HepG2 (cell line): ENCODE data around the gene FNDC3A. TPM values are rescaled to one million over a fixed set of nuclear protein-coding genes. Genes with fewer than 3 reads are reported as not detected.
A peak's percentile ranks its signal among the peaks of the same experiment; 100 is the strongest.

Experiments used
- ATAC-seq: fragments of 200-7000 bp; cut with Tn5 transposase; 3 replicates; pipeline ENCODE4 v1.9.1; 2020; ENCODE audit warnings: mild to moderate bottlenecking, moderate library complexity
- BruUV-seq: library from RNA; stranded (reverse); fragments of 400-500 nt; replicated peaks from 2 replicates; lab custom pipeline; 2021; lab: Mats Ljungman, UMichigan
- CTCF ChIA-PET: fragments of 300-600 bp; formaldehyde crosslinking; extraction: SDS; loops from one replicate; lab custom pipeline; 2021; ENCODE audit warnings: low total read pairs, inconsistent platforms, low intra/inter-chr PET ratio; lab: Yijun Ruan, JAX
- POLR2A ChIA-PET: fragments of 350-600 bp; sonication (Branson Sonifier 250); formaldehyde crosslinking; loops from one replicate; lab custom pipeline; 2020; ENCODE audit warnings: antibody characterized with exemption, inconsistent platforms; lab: Yijun Ruan, JAX
- DNase-seq: peaks from one replicate; pipeline ENCODE4 v3.0.0-alpha.2; 2015; ENCODE audit warnings: low spot score
- FAIRE-seq: peaks from 3 replicates; lab custom pipeline; 2011; peaks lifted over from hg19 to GRCh38; lab: Jason Lieb, UNC
- H2AFZ ChIP-seq: one replicate; pipeline ENCODE4 v1.6.1; 2011; ENCODE audit warnings: low read length, inconsistent platforms
- H3K27ac ChIP-seq: fragments of 300-600 bp; 3 replicates; pipeline ENCODE4 v1.8.0; 2011; ENCODE audit warnings: mixed run types, mild to moderate bottlenecking, mixed read lengths, low read length, inconsistent platforms; ENCODE audit not compliant: insufficient read depth; ENCODE audit errors: extremely low read length
- H3K27me3 ChIP-seq, 2 experiments: fragments of 200-600 bp in 1 of 2; 2 replicates in 1 of 2; 3 replicates in 1 of 2; pipeline versions ENCODE4 v1.6.0 to v1.8.0; 2011; ENCODE audit warnings: low read length in 2 of 2, mild to moderate bottlenecking in 2 of 2, moderate library complexity in 2 of 2, inconsistent platforms in 1 of 2; ENCODE audit not compliant: insufficient read depth in 2 of 2, control insufficient read depth in 1 of 2
- H3K36me3 ChIP-seq, 2 experiments: fragments of 200-600 bp in 1 of 2; replicated peaks in 1 of 2; 2 replicates in 1 of 2; 3 replicates in 1 of 2; pipeline versions ENCODE4 v1.5.1 to v1.8.0; 2011; ENCODE audit warnings: low read length in 2 of 2, inconsistent platforms in 1 of 2; ENCODE audit not compliant: insufficient read depth in 2 of 2, control insufficient read depth in 1 of 2
- H3K4me1 ChIP-seq: 2 replicates; pipeline ENCODE4 v1.5.1; 2012; ENCODE audit warnings: low read length, inconsistent platforms; ENCODE audit not compliant: insufficient read depth
- H3K4me2 ChIP-seq: 2 replicates; pipeline ENCODE4 v1.6.0; 2011; ENCODE audit warnings: low read depth, low read length, inconsistent platforms
- H3K4me3 ChIP-seq, 3 experiments: fragments of 200-600 bp in 1 of 3; sonication (generic), shearing (Covaris generic) in 1 of 3; replicated peaks in 1 of 3; 2 replicates each; pipeline ENCODE4 v1.5.1; 2011 to 2016; ENCODE audit warnings: low read length in 3 of 3, inconsistent platforms in 2 of 3, low read depth in 2 of 3, mild to moderate bottlenecking in 2 of 3, control low read depth in 1 of 3, mixed read lengths in 1 of 3; ENCODE audit not compliant: insufficient read depth in 1 of 3
- H3K79me2 ChIP-seq: one replicate; pipeline ENCODE4 v1.6.1; 2011; ENCODE audit warnings: low read length, inconsistent platforms; ENCODE audit not compliant: insufficient read depth
- H3K9ac ChIP-seq: 2 replicates; pipeline ENCODE4 v1.6.0; 2011; ENCODE audit warnings: mild to moderate bottlenecking, low read depth, low read length, inconsistent platforms; ENCODE audit not compliant: insufficient read depth
- H3K9me3 ChIP-seq: 2 replicates; pipeline ENCODE4 v1.5.1; 2012; ENCODE audit warnings: mild to moderate bottlenecking, low read length
- H4K20me1 ChIP-seq: 2 replicates; pipeline ENCODE4 v1.6.0; 2011; ENCODE audit warnings: inconsistent platforms, mild to moderate bottlenecking, low read length, moderate library complexity; ENCODE audit not compliant: insufficient read depth
- CBX2 ChIP-seq, 2 experiments: fragments of 200-600 bp in 1 of 2; sonication (generic); formaldehyde crosslinking in 1 of 2; IDR thresholded peaks; 2 replicates each; pipeline versions ENCODE4 v1.7.0 to v1.8.1; 2018 to 2022; ENCODE audit warnings: low read depth in 2 of 2, low read length in 1 of 2, mild to moderate bottlenecking in 1 of 2, missing genetic modification reagents in 1 of 2
- DZIP1 ChIP-seq: sonication (generic); formaldehyde crosslinking; IDR thresholded peaks from 2 replicates; pipeline ENCODE4 v1.5.0; 2020; ENCODE audit warnings: mild to moderate bottlenecking, missing genetic modification reagents
- FOXO4 ChIP-seq: sonication (generic); formaldehyde crosslinking; conservative IDR thresholded peaks from 2 replicates; pipeline ENCODE4 v1.8.1; 2023; ENCODE audit warnings: missing genetic modification reagents
- MEIS1 ChIP-seq: sonication (generic); formaldehyde crosslinking; IDR thresholded peaks from 2 replicates; pipeline ENCODE4 v1.9.0; 2021; ENCODE audit warnings: mild to moderate bottlenecking, missing genetic modification reagents, moderate library complexity, borderline replicate concordance
- ZFY ChIP-seq: sonication (generic); formaldehyde crosslinking; IDR thresholded peaks from 2 replicates; pipeline ENCODE4 v1.4.0; 2020; ENCODE audit warnings: missing genetic modification reagents
- ZNF138 ChIP-seq: sonication (generic); formaldehyde crosslinking; IDR thresholded peaks from 2 replicates; pipeline ENCODE4 v1.5.0; 2020; ENCODE audit warnings: mild to moderate bottlenecking, low read depth, missing genetic modification reagents
- ZNF687 ChIP-seq: sonication (generic); formaldehyde crosslinking; IDR thresholded peaks from 2 replicates; pipeline ENCODE4 v1.5.1; 2020; ENCODE audit warnings: mild to moderate bottlenecking, missing genetic modification reagents, moderate library complexity
- WGBS: methylation state at CpG from one replicate; pipeline ENCODE4 v1.1.6; 2017; ENCODE audit warnings: low lambda C conversion rate; 5-methylcytosine and 5-hydroxymethylcytosine counted together
- in situ Hi-C: cut with HindIII; loops from 2 replicates; pipeline ENCODE4 v1.10.0; 2017; ENCODE audit warnings: low pct_unique_long_range_greater_than_20kb; ENCODE audit not compliant: extremely low pct_ligation_motif_present
- intact Hi-C: fragments of 100-400 bp; cut with micrococcal nuclease; formaldehyde crosslinking; loops from one replicate; pipeline ENCODE4 v1.10.0; 2022; ENCODE audit not compliant: unreplicated experiment
- polyA plus RNA-seq, 8 experiments: library from polyadenylated mRNA; depleted of rRNA in 3 of 8; stranded (reverse) in 7 of 8; unstranded in 1 of 8; fragments of >200 nt; fragmentation: Illumina TruSeq in 4 of 8; extraction: Trizol in 4 of 8; gene quantifications; 2 replicates each; pipeline versions ENCODE4 v1.2.1 to v1.2.3, GENCODE V29; 2011 to 2016; ENCODE audit warnings: low read depth in 4 of 8, missing spikeins in 1 of 8, mixed read lengths in 1 of 8; ENCODE audit not compliant: insufficient read depth in 1 of 8
- total RNA-seq, 5 experiments: library from RNA; depleted of rRNA; stranded (reverse); fragments of >200 nt; fragmentation: Illumina TruSeq; extraction: Trizol; gene quantifications; 2 replicates each; pipeline ENCODE4 v1.2.3, GENCODE V29; 2016; ENCODE audit warnings: low read depth in 1 of 5

FNDC3A gene
- total and polyA plus RNA-seq, 2 of the 13 experiments (the other 11 are each of a cell fraction or from before 2014, with no cell fraction given), result 36.7 to 39.3 TPM

- no peak for TF ChIP-seq DZIP1 (CRISPR knock-in tag)
- peak; percentile 85; the same call in 1 of the 2 replicates for TF ChIP-seq ZNF138 (CRISPR knock-in tag)
- peak; percentile 79 for TF ChIP-seq ZFY (CRISPR knock-in tag)
Measured at GRCh38 chr13:49220036-49220855, 244.5 kb downstream of the FNDC3A start, which contains the start of gene MLNR (continued).

DNA sequence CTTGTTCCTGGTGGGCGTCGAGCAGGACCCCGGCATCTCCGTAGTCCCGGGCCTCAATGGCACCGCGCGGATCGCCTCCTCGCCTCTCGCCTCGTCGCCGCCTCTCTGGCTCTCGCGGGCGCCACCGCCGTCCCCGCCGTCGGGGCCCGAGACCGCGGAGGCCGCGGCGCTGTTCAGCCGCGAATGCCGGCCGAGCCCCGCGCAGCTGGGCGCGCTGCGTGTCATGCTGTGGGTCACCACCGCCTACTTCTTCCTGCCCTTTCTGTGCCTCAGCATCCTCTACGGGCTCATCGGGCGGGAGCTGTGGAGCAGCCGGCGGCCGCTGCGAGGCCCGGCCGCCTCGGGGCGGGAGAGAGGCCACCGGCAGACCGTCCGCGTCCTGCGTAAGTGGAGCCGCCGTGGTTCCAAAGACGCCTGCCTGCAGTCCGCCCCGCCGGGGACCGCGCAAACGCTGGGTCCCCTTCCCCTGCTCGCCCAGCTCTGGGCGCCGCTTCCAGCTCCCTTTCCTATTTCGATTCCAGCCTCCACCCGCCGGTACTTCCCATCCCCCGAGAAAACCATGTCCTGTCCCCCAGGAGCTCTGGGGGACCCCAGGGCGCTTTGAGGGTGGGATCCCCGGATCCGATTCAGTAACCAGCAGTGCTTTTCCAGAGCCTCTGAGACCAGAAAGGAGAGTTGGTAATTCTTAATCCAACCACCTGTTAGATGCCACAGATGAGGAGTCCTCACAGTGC is 245.3 kb downstream of the FNDC3A start:
- Histone ChIP-seq H3K4me2 (no peak overlapping the region), H3K36me3 (no peaks in the 10 kb centered on the region), H3K9ac (no peak overlapping the region), H3K9me3 (no peaks in the 10 kb centered on the region), H3K4me3 (peak overlapping the region in 1 of 3 experiments; percentile 72; a peak in 2 of 6 replicates), H2AFZ (no peak overlapping the region), H3K27me3 (no peaks in the 10 kb centered on the region; a peak in 1 of 5 replicates), H3K79me2 (no peaks in the 10 kb centered on the region), H3K27ac (no peak overlapping the region), H3K4me1 (peaks cover 24% of the 10 kb centered on the region), H4K20me1 (no peaks in the 10 kb centered on the region)
- intact Hi-C loops (no loop called here), in situ Hi-C loops (no loop called here)
- ChIA-PET POLR2A (no interaction called here), CTCF (no interaction called here)
- no TSS peak for BruUV-seq
- ATAC-seq (no peak), DNase-seq (no peak), FAIRE-seq (no peak)
- 96% methylated on average over 55 of the region's 73 CpGs for WGBS
- no peak for TF ChIP-seq CBX2 (IDR thresholded peaks at IDR 0.05; ENCODE audit: low read depth, low read length)
- no peak for TF ChIP-seq CBX2 (CRISPR knock-in tag; IDR thresholded peaks at IDR 0.05; ENCODE audit: low read depth)
- no peak for TF ChIP-seq ZNF687 (CRISPR knock-in tag)
- TF ChIP-seq MEIS1 (CRISPR knock-in tag), result no peak
- TF ChIP-seq FOXO4 (CRISPR knock-in tag), result no peak
